Prostate gland (tissue), 2 donors: Measurements from ENCODE around the gene TEX14. TPM values are rescaled to one million over a fixed set of nuclear protein-coding genes. Genes with fewer than 3 reads are reported as not detected.

Experiments
- DNase-seq: peaks from one replicate; pipeline ENCODE4 v3.0.0-alpha.2; 2019; ENCODE audit warnings: low spot score
- H3K27ac ChIP-seq, 2 donors: fragments of 200-600 bp; sonication (generic); 2 replicates each; pipeline ENCODE4 v1.5.1; 2017 to 2019
- H3K27me3 ChIP-seq: fragments of 200-600 bp; sonication (generic); replicated peaks from 2 replicates; pipeline ENCODE4 v1.5.1; 2019; ENCODE audit not compliant: insufficient read depth
- H3K36me3 ChIP-seq, 2 donors: fragments of 200-600 bp; sonication (generic); 1 replicate in 1 of 2; 2 replicates in 1 of 2; pipeline versions ENCODE4 v1.5.1 to v1.8.1; 2017 to 2019
- H3K4me1 ChIP-seq: fragments of 200-600 bp; sonication (generic); replicated peaks from 2 replicates; pipeline ENCODE4 v1.5.1; 2019
- H3K4me3 ChIP-seq, 2 donors: fragments of 200-600 bp; sonication (generic); 2 replicates each; pipeline ENCODE4 v1.5.1; 2017 to 2019
- H3K9me3 ChIP-seq: fragments of 200-600 bp; sonication (generic); 2 replicates; pipeline ENCODE4 v1.5.1; 2017
- CTCF ChIP-seq, 4 experiments: fragments of 200-600 bp in 2 of 4; fragments of 450-650 bp in 2 of 4; sonication (generic) in 2 of 4; IDR thresholded peaks; 1 replicate in 3 of 4; 2 replicates in 1 of 4; pipeline ENCODE4 v1.5.1; 2016 to 2019; ENCODE audit warnings: antibody characterized with exemption in 4 of 4, mild to moderate bottlenecking in 2 of 4, moderate library complexity in 2 of 4
- POLR2A ChIP-seq: fragments of 450-650 bp; IDR thresholded peaks from one replicate; pipeline ENCODE4 v1.6.1; 2016; ENCODE audit warnings: antibody characterized with exemption, mild to moderate bottlenecking
- POLR2AphosphoS5 ChIP-seq: sonication (generic); formaldehyde crosslinking; IDR thresholded peaks from one replicate; pipeline ENCODE4 v1.6.1; 2017; ENCODE audit warnings: antibody characterized with exemption
- WGBS: methylation state at CpG from one replicate; pipeline ENCODE4 v1.1.5; 2018; 5-methylcytosine and 5-hydroxymethylcytosine counted together
- intact Hi-C: fragments of 100-400 bp; cut with DNase I; formaldehyde crosslinking; loops from one replicate; pipeline ENCODE4 v1.14.2; 2022
- total RNA-seq, 2 donors: library from RNA; depleted of rRNA; stranded (reverse); fragments of >200 nt; gene quantifications; one replicate each; pipeline ENCODE4 v1.1.0, GENCODE V29; 2016

TEX14 gene
- total RNA-seq, 2 donors from 2014 or later: 0.50 to 14.3 TPM

- no peak for DNase-seq
- no peak for TF ChIP-seq POLR2A
- no peak for TF ChIP-seq POLR2AphosphoS5
- no peak for TF ChIP-seq CTCF (IDR thresholded peaks at IDR 0.05)
- Histone ChIP-seq H3K27ac (no peak overlapping the region), H3K36me3 (no peaks in the 10 kb centered on the region), H3K9me3 (no peaks in the 10 kb centered on the region), H3K4me1 (no peaks in the 10 kb centered on the region), H3K27me3 (no peaks in the 10 kb centered on the region), H3K4me3 (no peak overlapping the region)
- 55% methylated on average over 7 of the region's 7 CpGs for WGBS
- intact Hi-C loops: no loop called here
Measured at GRCh38 chr17:58614859-58615459, 76.9 kb downstream of the TEX14 start.

- no peak for DNase-seq
- intact Hi-C loops: no loop called here
- H3K4me3 ChIP-seq: no peak overlapping the region
- 94% methylated on average over 4 of the region's 4 CpGs for WGBS
- no peak overlapping the region for H3K27ac ChIP-seq
- no peaks in the 10 kb centered on the region for H3K36me3 ChIP-seq
- H3K27me3 ChIP-seq: no peaks in the 10 kb centered on the region
- H3K4me1 ChIP-seq: no peaks in the 10 kb centered on the region
- no peak for TF ChIP-seq CTCF (IDR thresholded peaks at IDR 0.05)
- no peak for TF ChIP-seq POLR2AphosphoS5
- TF ChIP-seq POLR2A: no peak
- no peaks in the 10 kb centered on the region for H3K9me3 ChIP-seq
Measured at GRCh38 chr17:58611331-58611730, 80.5 kb downstream of the TEX14 start.

GRCh38 chr17:58606934-58607333 lies 84.9 kb downstream of the TEX14 start:
- no peak for TF ChIP-seq POLR2A
- no peak for TF ChIP-seq CTCF (IDR thresholded peaks at IDR 0.05)
- TF ChIP-seq POLR2AphosphoS5: no peak
- DNase-seq: no peak
- 83% methylated on average over 4 of the region's 4 CpGs for WGBS
- no peaks in the 10 kb centered on the region for H3K9me3 ChIP-seq
- H3K27me3 ChIP-seq: no peaks in the 10 kb centered on the region
- no peak overlapping the region for H3K4me3 ChIP-seq
- no peaks in the 10 kb centered on the region for H3K36me3 ChIP-seq
- intact Hi-C loops: no loop called here
- no peak overlapping the region for H3K27ac ChIP-seq
- H3K4me1 ChIP-seq: no peaks in the 10 kb centered on the region

GRCh38 chr17:58605986-58606385 lies 85.9 kb downstream of the TEX14 start:
- H3K4me3 ChIP-seq: no peak overlapping the region
- no peak for DNase-seq
- no peaks in the 10 kb centered on the region for H3K4me1 ChIP-seq
- H3K27ac ChIP-seq: no peak overlapping the region
- H3K36me3 ChIP-seq: no peaks in the 10 kb centered on the region
- H3K27me3 ChIP-seq: no peaks in the 10 kb centered on the region
- WGBS: 89% methylated on average over 2 of the region's 2 CpGs
- intact Hi-C loops: no loop called here
- TF ChIP-seq CTCF (IDR thresholded peaks at IDR 0.05) (no peak), POLR2A (no peak), POLR2AphosphoS5 (no peak)
- H3K9me3 ChIP-seq: no peaks in the 10 kb centered on the region

- DNase-seq: no peak
- TF ChIP-seq POLR2AphosphoS5 (no peak), CTCF (IDR thresholded peaks at IDR 0.05) (no peak), POLR2A (no peak)
- no peaks in the 10 kb centered on the region for H3K27me3 ChIP-seq
- H3K9me3 ChIP-seq: no peaks in the 10 kb centered on the region
- H3K4me3 ChIP-seq: no peak overlapping the region
- H3K36me3 ChIP-seq: no peaks in the 10 kb centered on the region
- no peaks in the 10 kb centered on the region for H3K4me1 ChIP-seq
- WGBS: 66% methylated on average over 1 of the region's 1 CpG
- H3K27ac ChIP-seq: no peak overlapping the region
- intact Hi-C loops: no loop called here
Measured at GRCh38 chr17:58605470-58605869, 86.4 kb downstream of the TEX14 start.
